ENCODE data around the gene HS2ST1. TPM values are rescaled to one million over a fixed set of nuclear protein-coding genes. Genes with fewer than 3 reads are reported as not detected.

The HS2ST1 gene
- total RNA-seq, 6 experiments from 2014 or later = 9.9 to 17.2 (median 13.7) TPM

DNA sequence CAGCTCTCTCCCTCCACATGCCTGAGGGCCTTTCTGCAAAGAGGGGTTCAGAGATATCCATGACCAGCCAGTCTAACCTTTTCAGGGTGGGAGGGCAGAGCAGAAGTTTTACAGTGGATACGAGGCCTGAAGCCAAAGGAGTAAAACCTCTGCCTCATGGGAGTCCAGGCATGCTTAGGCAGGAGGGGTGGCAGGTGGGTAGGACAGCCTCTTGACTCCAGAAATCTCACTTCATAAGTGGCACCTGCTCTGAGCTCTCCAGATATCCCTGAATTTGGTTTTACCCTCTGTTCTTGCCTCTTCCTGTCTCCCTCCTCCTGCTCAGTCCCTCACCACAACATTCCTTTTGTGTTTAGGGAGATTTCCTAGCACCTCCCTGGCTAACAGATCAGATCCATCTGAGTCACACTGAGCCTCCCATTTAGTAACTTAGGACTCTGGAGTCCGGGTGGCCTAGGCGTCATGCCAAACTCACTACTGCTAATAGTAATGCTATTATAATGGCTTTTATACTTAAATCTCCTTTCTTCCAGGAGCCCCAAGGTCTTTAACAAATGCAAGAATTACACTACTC is 201.0 kb downstream of the HS2ST1 start:
- 94% methylated on average over 3 of the region's 3 CpGs for WGBS (ENCODE audit: insufficient coverage, low coverage, low lambda C conversion rate, missing lambda C conversion rate)
- intact Hi-C loops (cut with DNase I) = no loop called here
- ATAC-seq (no peak), DNase-seq (no peak)
- Histone ChIP-seq H3K9me3 (no peaks in the 10 kb centered on the region), H3K4me1 (no peaks in the 10 kb centered on the region), H3K27ac (no peak overlapping the region), H3K4me3 (no peak overlapping the region), H3K36me3 (no peaks in the 10 kb centered on the region), H3K27me3 (no peaks in the 10 kb centered on the region)
- TF ChIP-seq POLR2A (IDR thresholded peaks at IDR 0.05) = no peak
- TF ChIP-seq, protein P1, sequence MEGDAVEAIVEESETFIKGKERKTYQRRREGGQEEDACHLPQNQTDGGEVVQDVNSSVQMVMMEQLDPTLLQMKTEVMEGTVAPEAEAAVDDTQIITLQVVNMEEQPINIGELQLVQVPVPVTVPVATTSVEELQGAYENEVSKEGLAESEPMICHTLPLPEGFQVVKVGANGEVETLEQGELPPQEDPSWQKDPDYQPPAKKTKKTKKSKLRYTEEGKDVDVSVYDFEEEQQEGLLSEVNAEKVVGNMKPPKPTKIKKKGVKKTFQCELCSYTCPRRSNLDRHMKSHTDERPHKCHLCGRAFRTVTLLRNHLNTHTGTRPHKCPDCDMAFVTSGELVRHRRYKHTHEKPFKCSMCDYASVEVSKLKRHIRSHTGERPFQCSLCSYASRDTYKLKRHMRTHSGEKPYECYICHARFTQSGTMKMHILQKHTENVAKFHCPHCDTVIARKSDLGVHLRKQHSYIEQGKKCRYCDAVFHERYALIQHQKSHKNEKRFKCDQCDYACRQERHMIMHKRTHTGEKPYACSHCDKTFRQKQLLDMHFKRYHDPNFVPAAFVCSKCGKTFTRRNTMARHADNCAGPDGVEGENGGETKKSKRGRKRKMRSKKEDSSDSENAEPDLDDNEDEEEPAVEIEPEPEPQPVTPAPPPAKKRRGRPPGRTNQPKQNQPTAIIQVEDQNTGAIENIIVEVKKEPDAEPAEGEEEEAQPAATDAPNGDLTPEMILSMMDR (IDR thresholded peaks at IDR 0.05) = no peak

DNA sequence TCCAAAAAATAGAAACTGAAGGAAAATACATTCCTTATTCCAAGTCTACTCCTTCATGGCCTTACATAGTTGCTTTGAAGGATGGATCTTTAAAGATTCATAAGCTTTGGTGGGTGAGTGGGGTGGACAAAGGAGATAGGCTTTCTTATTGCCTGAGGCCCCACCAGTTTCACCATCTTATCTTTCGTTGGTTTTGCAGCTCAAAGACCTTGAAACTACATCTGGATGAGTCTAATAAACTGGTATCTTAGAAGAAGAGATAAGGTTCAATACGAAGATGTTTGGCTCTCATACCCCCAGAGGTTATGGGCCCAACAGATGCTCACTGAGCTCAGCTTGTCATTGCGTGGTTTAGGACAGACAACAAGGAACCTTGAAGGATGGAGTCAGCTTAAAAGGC is 201.5 kb downstream of the HS2ST1 start:
- ATAC-seq (no peak), DNase-seq (no peak)
- Histone ChIP-seq H3K36me3 (no peaks in the 10 kb centered on the region), H3K27ac (no peak overlapping the region), H3K4me1 (no peaks in the 10 kb centered on the region), H3K9me3 (no peaks in the 10 kb centered on the region), H3K4me3 (no peak overlapping the region), H3K27me3 (no peaks in the 10 kb centered on the region)
- intact Hi-C loops (cut with DNase I) = no loop called here
- 89% methylated on average over 3 of the region's 3 CpGs for WGBS (ENCODE audit: insufficient coverage, low coverage, low lambda C conversion rate, missing lambda C conversion rate)
- TF ChIP-seq POLR2A (IDR thresholded peaks at IDR 0.05) = no peak
- TF ChIP-seq, protein P1 (IDR thresholded peaks at IDR 0.05) = no peak

DNA sequence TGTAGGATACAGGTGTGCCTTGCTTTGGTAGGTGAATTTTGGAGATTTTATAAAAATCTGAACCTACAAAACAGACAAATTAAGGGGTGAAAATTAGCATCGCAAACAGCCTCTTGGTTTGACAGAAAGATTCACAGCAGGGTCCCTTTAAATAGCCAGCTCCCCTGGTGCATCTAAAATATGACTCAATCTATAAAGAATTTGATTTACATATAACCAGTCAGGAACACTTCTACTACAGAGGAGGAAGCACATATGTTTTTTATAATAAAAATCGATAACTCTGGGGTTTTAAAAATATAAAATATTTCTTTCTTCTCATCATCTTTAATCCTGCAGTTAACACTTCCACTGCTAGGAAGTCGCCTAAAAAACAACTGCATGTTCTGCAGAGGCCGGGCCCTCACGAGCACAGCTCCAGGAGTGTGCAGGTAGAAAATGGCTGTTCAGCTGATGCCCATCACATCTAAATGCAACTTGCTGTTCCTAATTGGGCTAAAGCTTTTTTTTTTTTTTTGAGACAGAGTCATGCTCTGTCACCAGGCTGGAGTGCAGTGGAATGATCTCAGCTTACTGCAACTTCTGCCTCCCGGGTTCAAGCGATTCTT is 203.4 kb downstream of the HS2ST1 start:
- DNase-seq (no peak), ATAC-seq (no peak)
- no peak for TF ChIP-seq POLR2A (IDR thresholded peaks at IDR 0.05)
- TF ChIP-seq, protein P1 (IDR thresholded peaks at IDR 0.05) = no peak
- intact Hi-C loops (cut with DNase I) = no loop called here
- 83% methylated on average over 7 of the region's 7 CpGs for WGBS (ENCODE audit: insufficient coverage, low coverage, low lambda C conversion rate, missing lambda C conversion rate)
- no peaks in the 10 kb centered on the region for H3K36me3 ChIP-seq
- no peaks in the 10 kb centered on the region for H3K27me3 ChIP-seq
- H3K27ac ChIP-seq = no peak overlapping the region
- no peak overlapping the region for H3K4me3 ChIP-seq
- no peaks in the 10 kb centered on the region for H3K4me1 ChIP-seq
- no peaks in the 10 kb centered on the region for H3K9me3 ChIP-seq

DNA sequence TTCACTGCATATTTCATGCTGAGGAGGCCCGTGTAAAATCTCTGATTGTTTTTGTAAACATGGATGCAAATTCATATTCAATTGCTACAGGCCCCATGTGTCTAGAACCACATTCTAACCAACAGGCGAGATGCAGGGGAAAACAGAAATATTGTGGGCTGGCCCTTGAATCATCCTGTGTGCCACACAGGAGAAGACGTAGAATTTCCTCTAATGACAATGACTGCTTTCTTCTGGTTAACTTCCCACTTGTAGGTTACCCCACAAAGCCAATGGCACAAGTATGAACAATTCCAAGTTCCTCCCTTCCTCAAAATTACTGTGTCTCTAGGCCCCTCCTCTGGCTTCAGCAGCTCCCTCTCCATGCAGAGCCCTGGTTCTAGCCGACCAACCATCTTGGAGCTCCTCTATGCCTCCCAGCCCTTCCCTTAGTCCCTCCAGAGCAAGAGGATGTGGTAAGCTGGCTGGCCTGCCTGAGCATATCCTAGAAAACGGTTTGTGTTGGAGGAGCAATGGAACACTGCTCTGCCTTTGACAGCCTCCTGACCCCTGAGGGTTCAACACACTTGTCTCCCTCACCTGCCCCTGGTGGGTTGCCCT is 205.2 kb downstream of the HS2ST1 start:
- intact Hi-C loops (cut with DNase I) = no loop called here
- Histone ChIP-seq H3K36me3 (no peaks in the 10 kb centered on the region), H3K4me3 (no peak overlapping the region), H3K27ac (no peak overlapping the region), H3K27me3 (no peaks in the 10 kb centered on the region), H3K9me3 (no peaks in the 10 kb centered on the region), H3K4me1 (no peaks in the 10 kb centered on the region)
- ATAC-seq (no peak), DNase-seq (no peak)
- TF ChIP-seq POLR2A (IDR thresholded peaks at IDR 0.05) = no peak
- TF ChIP-seq, protein P1 (IDR thresholded peaks at IDR 0.05) = no peak
- WGBS (ENCODE audit: insufficient coverage, low coverage, low lambda C conversion rate, missing lambda C conversion rate) = 81% methylated on average over 4 of the region's 5 CpGs
